ENCODE results near the gene KIAA0753.

Gene KIAA0753

GRCh38 chr17:6640536-6641246 lies at the start of gene KIAA0753, which contains the start of gene TXNDC17:
Gene KIAA0753, minus strand, starts transcription at chr17:6640711. Its CDS starts 5,608 bp downstream, at chr17:6635103.
Gene TXNDC17, plus strand, starts transcription at chr17:6641060. Its CDS starts 23 bp downstream, at chr17:6641083.
- peak; percentile 71 for DNase-seq (ENCODE audit: low read depth, low spot score)

DNA sequence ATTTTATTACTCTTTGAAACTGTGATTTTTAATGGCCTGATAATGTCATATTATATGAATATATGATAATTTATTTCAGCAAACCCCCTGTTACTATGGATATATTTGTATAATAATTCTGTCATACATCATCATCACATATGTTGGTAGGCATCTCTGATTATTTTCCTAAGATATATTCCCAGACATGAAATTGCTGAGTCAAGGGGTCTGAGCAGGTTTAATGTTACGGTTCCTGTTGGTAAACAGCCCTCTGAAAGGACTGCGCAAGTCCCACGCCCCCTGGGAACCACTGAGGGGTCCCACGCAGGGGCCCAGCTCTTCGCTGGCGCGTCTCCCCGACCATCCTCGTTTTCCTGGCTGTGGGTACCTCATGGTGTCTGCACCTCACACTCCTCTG lies 48.4 kb upstream of the KIAA0753 start:
- DNase-seq (ENCODE audit: low read depth, low spot score): no peak

DNA sequence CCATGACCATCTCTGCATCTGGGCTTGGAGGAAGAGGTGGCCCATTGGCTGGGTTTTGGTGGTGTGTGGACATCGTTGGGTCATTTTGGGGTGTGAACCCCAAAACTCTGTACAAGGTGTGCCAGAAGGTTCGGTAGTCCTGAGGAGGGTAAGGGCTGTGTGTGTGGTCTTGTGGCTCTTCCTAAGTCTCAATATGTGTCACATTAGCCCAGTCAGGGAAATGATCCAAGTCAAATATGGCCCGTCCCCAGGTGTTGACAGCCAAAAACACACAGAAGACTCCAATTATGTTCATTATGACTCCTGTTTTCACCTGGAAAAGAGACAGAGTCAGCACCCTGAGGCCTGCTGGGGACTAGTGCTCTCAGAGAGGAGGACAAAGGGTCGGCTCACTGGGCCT lies 45.5 kb upstream of the KIAA0753 start:
- no peak for DNase-seq (ENCODE audit: low read depth, low spot score)

GRCh38 chr17:6684881-6685767 lies 44.6 kb upstream of the KIAA0753 start:
- no peak for DNase-seq (ENCODE audit: low read depth, low spot score)

GRCh38 chr17:6684460-6684783 lies 43.9 kb upstream of the KIAA0753 start:
- no peak for DNase-seq (ENCODE audit: low read depth, low spot score)

DNA sequence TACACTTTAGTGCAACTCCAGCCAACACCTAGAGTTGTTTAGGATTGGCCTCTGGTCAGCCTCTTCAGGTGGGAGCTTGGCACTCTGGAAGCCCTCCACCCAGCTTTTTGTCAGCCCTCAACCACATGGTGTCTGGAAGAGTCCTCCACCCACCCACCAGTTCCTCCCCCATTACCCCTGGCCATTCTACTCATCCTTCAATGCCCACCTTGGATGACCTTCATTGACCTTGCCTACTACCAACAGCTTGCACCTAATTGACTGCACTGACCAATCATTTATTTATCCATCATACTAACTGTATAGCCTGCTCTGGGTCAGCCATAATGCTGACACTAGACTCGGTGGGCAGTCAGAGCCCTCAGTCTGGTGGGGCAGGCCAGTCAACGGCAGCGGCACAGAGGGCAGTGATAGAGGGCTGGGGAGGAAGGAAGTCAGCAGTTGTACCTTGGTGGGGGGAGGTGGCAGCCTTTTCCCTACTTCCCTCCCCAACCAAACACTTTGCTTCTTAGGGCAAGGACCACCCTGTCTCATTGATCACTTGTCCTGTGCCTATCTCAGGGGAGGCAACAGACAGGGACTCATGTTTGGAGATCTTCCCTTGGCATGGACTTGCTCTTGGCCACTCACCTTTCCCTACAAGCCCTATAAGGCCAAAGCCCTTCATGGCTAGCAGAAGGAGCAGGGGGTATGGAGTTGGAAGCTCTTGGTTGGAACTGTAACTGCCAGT lies 43.4 kb upstream of the KIAA0753 start:
- DNase-seq (ENCODE audit: low read depth, low spot score): no peak

- no peak for DNase-seq (ENCODE audit: low read depth, low spot score)
These were observed 42.7 kb upstream of the KIAA0753 start for GRCh38 chr17:6683081-6683684.

DNA sequence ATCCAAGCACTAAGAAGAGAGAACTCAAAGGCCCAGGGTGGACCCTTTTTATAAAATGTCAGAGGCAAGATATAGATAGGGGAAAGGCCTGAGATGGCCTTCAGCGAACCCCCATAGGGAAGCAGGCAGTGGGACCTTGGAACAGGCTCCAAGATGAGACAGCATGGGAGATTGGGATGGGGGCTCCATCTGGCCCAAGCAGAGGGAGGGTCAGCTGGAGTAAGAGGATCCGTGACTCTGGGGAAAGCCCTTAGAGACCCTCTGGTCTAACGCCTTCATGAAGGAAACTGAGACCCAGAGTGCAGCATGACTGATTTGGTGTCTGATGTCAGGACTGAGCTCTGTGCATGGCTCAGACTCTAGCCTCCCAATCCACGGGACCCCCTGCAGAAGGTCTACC lies 41.8 kb upstream of the KIAA0753 start:
- no peak for DNase-seq (ENCODE audit: low read depth, low spot score)

DNA sequence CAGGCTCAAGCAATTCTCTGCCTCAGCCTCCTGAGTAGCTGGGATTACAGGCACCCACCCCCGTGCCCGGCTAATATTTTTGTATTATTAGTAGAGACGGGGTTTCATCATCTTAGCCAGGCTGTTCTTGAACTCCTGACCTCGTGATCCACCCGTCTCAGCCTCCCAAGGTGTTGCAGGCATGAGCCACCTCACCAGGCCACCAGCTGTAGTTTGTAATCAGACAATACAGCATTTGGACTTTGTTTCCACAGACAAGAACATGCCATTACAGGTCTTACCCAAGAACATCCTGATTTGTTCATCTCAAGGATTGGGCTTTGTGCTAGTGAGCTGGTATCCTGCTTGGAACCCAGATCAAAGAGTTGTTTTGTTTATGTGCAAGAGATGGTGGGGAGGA lies 41.2 kb upstream of the KIAA0753 start:
- no peak for DNase-seq (ENCODE audit: low read depth, low spot score)

DNA sequence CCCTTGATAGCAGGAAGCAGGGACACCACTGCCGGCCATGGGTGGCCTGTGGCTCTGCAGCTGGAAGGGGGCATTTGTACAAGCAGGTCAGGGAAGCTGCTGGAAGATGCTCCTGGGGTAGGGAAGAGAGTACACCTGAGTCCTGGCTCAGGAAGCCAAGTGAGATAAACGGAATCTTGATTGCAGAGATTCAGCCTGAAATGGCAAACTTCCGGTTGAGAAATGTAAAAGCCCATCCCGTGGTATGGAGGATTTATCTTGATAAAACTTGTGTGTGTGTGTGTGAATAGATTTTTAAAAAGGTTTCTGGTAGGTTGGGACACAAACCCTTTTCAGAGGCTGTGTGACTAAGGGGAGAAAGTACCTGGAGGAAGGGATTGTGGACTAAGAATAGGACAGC lies 40.7 kb upstream of the KIAA0753 start:
- no peak for DNase-seq (ENCODE audit: low read depth, low spot score)

DNA sequence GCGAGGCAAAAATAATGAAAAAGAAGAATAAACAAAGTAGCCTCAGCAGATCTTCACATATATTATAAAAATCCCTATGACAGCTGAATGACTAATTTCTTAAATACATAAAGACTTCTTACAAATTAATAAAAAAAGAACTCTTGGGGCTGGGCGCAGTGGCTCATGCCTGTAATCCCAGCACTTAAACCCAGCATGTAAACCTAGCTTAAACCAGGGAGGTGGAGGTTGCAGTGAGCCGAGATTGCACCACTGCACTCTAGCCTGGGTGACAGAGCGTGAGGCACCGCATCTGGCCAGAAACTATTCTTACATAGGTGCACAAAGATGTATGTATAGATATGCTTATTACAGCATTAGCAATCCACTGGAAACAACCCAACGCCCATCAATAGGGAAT lies 38.7 kb upstream of the KIAA0753 start:
- no peak for DNase-seq (ENCODE audit: low read depth, low spot score)

DNA sequence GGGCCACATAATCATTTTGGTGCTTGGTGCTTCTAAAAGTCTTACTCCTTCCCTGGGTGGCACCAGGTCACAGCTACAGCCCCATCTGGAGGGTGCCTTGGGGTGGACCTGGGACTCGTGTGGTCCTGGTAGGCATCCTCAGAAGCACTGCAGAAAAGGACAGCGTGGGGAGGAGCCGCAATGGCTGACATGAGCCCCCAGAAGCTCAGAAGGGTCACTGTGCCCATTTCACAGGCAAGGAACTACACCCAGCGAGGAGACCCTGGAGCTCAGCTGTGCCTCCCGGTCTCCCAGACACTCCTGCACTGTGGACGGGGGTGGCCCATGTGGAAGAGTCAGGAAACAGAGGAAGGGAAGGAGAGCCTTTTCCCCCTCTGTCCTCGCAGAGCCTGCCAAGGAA lies 37.4 kb upstream of the KIAA0753 start:
- no peak for DNase-seq (ENCODE audit: low read depth, low spot score)

- DNase-seq (ENCODE audit: low read depth, low spot score): no peak
These were observed 36.8 kb upstream of the KIAA0753 start for GRCh38 chr17:6677158-6677831.

DNA sequence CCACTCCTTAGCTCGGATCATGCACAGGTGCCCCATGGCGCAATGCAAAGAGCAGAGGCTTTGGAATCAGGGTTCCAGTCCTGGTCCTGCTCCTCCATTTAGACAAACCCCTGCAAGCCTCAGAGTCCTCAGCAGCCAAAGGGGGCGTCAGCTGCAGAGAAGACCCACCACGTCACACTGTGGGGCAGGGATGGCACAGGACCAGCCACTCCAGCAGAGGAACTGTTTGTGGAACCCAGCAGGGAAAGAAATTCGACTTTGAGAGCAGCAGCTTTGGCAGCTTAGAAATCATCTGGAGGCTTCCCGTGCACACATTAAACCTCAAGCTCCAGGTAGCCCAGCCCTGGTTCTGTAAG lies 36.3 kb upstream of the KIAA0753 start:
- no peak for DNase-seq (ENCODE audit: low read depth, low spot score)

DNA sequence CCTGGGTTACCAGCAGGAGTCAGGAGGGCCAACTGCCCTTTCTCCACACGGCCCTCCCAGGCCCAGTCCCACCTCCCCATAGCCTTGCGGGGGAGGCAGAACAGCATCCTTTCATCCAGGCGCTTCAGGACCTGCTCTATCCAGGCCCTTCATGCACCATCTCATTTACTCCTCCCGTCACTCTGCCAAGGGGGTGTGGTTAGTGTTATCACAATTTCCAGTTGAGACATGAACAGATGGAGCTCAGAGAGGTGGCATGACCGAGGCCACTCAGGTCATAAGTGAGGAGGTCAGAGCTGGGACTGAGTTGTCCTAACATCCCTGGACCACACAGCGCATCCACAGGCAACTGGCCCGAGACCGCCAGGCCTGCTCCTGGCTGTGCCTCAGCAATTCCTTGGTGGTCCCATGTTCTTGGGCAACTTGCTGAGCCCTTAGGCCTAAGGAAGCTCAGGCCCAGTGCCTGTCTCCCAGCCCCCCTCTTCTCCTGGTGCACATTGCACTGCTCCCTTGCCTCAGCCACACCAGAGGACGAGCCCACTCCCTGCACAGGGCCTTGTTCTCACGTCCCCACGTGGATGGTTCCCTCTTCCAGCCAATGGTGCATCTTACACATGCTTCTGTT lies 34.8 kb upstream of the KIAA0753 start:
- DNase-seq (ENCODE audit: low read depth, low spot score): no peak

DNA sequence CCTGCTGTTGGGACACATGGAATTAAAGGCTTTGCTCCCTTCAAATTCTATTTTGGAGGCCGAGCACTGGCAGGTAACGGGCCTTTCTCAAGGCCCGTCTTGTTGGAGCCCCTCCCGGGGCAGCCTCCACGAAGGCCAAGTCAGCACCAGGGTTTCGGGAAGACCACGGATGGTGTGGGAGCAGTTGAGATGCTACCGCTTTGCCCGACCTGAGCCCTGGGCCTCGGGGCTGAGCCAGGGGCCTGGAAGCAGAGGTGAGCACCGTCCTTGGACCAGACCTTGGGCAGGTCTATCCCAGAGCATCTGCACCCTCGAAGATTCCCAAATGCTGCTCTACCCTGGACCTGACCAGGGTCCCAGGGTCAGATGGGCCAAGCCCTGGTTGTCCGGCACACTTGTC lies 34.1 kb upstream of the KIAA0753 start:
- DNase-seq (ENCODE audit: low read depth, low spot score): no peak

- no peak for DNase-seq (ENCODE audit: low read depth, low spot score)
These were observed 30.9 kb upstream of the KIAA0753 start for GRCh38 chr17:6671431-6671830.

DNA sequence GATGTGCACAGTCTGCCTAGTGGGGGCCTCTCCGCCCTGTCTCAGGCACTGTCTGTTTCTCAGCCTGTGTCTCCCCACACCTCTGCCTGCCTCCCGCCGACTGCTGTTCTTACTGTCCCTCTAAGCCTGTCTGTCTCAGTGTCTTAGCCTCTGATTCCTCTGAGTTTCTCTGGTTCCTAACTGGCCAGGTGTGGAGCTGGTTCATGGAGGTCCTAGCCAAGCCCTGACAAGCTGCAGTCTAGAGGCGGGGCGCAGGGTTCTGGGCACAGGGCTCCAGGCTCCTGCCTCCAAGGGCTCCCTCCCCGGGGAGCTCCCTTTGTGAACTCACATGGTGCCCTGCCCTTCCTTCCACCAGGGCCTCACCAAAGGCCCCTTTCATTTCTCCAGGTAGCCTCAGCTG lies 30.5 kb upstream of the KIAA0753 start:
- DNase-seq (ENCODE audit: low read depth, low spot score): no peak

DNA sequence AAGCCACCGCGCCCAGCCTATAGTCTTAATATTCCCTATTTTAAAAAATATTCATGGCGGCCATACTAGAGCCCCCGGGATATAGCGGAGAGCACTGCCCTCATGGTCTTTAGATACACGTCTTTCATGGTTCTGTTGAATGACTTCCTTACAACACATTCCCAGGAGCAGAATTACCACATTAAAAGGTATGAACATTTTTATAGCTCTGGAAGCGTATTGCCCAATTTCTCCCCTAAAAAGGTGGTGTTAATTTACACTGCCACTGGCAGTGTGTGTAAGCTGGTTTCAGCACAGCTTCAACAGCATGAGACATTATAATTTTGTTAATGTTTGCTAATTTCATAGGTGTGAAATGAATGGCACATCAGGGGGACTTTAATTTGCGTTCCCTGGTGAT lies 30.1 kb upstream of the KIAA0753 start:
- DNase-seq (ENCODE audit: low read depth, low spot score): no peak

GRCh38 chr17:6669479-6670212 lies 29.1 kb upstream of the KIAA0753 start:
- DNase-seq (ENCODE audit: low read depth, low spot score): no peak
